ENCODE results near the gene TIMM8A. TPM values are rescaled to one million over a fixed set of nuclear protein-coding genes. Genes with fewer than 3 reads are reported as not detected.
A peak's percentile ranks its signal among the peaks of the same experiment; 100 is the strongest.

The TIMM8A gene
- polyA plus RNA-seq, 1 experiment, result 8.1 TPM

GRCh38 chrX:101393530-101394305 lies 45.2 kb upstream of the TIMM8A start:
- no peak overlapping the region for H3K4me3 ChIP-seq (ENCODE audit: low read depth, low read length)
- H3K27me3 ChIP-seq (ENCODE audit: control insufficient read depth, insufficient read depth, low read length), result no peaks in the 10 kb centered on the region
- CTCF ChIA-PET, result no interaction called here
- DNase-seq (ENCODE audit: low read depth, low spot score), result no peak
- POLR2A ChIA-PET, result interaction anchor here (0.7 kb wide), 1 partner anchor 13 kb away, joined by 3 read pairs; no protein-coding TSS in a partner anchor
- no peaks in the 10 kb centered on the region for H3K9me3 ChIP-seq (ENCODE audit: control insufficient read depth, insufficient read depth, low read length)
- H3K27ac ChIP-seq (ENCODE audit: low read depth, low read length), result no peak overlapping the region
- TF ChIP-seq, protein P1, sequence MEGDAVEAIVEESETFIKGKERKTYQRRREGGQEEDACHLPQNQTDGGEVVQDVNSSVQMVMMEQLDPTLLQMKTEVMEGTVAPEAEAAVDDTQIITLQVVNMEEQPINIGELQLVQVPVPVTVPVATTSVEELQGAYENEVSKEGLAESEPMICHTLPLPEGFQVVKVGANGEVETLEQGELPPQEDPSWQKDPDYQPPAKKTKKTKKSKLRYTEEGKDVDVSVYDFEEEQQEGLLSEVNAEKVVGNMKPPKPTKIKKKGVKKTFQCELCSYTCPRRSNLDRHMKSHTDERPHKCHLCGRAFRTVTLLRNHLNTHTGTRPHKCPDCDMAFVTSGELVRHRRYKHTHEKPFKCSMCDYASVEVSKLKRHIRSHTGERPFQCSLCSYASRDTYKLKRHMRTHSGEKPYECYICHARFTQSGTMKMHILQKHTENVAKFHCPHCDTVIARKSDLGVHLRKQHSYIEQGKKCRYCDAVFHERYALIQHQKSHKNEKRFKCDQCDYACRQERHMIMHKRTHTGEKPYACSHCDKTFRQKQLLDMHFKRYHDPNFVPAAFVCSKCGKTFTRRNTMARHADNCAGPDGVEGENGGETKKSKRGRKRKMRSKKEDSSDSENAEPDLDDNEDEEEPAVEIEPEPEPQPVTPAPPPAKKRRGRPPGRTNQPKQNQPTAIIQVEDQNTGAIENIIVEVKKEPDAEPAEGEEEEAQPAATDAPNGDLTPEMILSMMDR (IDR thresholded peaks at IDR 0.05; ENCODE audit: low read depth, low read length), result no peak

- no peaks in the 10 kb centered on the region for H3K9me3 ChIP-seq (ENCODE audit: control insufficient read depth, insufficient read depth, low read length)
- H3K27me3 ChIP-seq (ENCODE audit: control insufficient read depth, insufficient read depth, low read length), result peaks cover 2% of the 10 kb centered on the region
- TF ChIP-seq, protein P1 (IDR thresholded peaks at IDR 0.05; ENCODE audit: low read depth, low read length), result no peak
- POLR2A ChIA-PET, result interaction anchor here (1.5 to 2.1 kb wide), 2 partner anchors 10 to 16 kb away, joined by 6 to 7 read pairs; partner anchors contain the start of genes GLA and HNRNPH2
- CTCF ChIA-PET, result no interaction called here
- no peak overlapping the region for H3K27ac ChIP-seq (ENCODE audit: low read depth, low read length)
- H3K4me3 ChIP-seq (ENCODE audit: low read depth, low read length), result peak overlapping the region; percentile 75
- no peak for DNase-seq (ENCODE audit: low read depth, low spot score)
These were observed 43.3 kb upstream of the TIMM8A start for GRCh38 chrX:101391831-101392230.

DNA sequence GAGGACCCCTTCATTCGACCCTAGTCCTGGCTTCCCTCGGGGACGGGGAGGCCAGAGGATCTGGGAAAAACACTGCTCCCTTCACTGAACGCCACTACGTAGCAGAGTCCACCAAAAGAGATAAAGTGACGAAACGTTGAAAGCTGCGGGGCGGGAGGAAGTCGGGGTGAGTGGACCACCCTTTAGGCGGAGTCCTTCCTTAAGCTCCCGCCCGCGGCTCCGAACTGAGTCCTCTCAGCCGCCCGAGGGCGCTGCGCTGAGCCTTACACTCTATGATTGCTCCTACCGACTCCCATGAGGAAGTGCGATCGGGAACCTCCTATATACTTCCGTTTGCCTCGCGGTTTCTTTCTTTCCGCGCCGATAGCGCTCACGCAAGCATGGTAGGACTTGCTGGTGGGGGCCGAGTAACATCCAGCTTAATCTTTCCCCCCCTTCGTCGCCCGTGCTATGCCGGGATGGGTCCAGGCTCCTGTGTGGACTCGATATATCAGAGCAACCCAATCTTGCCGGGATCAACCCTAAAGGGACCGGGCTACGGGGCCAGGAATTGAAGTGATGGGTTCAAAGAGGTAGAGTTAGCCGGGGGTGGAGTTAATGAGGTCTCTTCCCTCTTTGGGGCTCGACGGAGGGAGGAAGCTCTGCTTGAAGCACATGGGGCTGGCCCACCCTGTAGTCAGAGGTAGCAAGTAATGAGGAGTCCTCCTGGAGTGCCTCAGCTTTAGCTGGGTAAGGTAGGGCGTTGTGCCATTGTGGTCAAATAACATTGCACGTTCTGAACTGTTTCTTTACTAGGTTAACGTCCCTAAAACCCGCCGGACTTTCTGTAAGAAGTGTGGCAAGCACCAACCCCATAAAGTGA lies 42.4 kb upstream of the TIMM8A start, which contains the start of gene RPL36A:
RPL36A (plus strand) TSS at position 348 of the 862 bp plus-strand sequence; CDS start at position 381, 33 bp downstream.
- peak; percentile 72 for DNase-seq (ENCODE audit: low read depth, low spot score)
- Histone ChIP-seq H3K27me3 (ENCODE audit: control insufficient read depth, insufficient read depth, low read length) (peaks cover 5% of the 10 kb centered on the region), H3K4me3 (ENCODE audit: low read depth, low read length) (peak within 1 kb of the TSS; percentile 75), H3K27ac (ENCODE audit: low read depth, low read length) (peak within 1 kb of the TSS; percentile 68), H3K9me3 (ENCODE audit: control insufficient read depth, insufficient read depth, low read length) (no peaks in the 10 kb centered on the region)
- POLR2A ChIA-PET, result interaction anchor here (0.6 to 2.1 kb wide), 11 partner anchors 10 to 161 kb away, joined by 3 to 9 read pairs (median 6); partner anchors contain the start of genes ARMCX1, GLA, HNRNPH2 and TIMM8A
- CTCF ChIA-PET, result interaction anchor here (0.6 to 1.7 kb wide), 22 partner anchors 9 to 573 kb away, joined by 3 to 13 read pairs (median 4); partner anchors contain the start of gene TIMM8A
- TF ChIP-seq, protein P1 (IDR thresholded peaks at IDR 0.05; ENCODE audit: low read depth, low read length), result peak; percentile 77

GRCh38 chrX:101388604-101389003 lies 40.1 kb upstream of the TIMM8A start:
- H3K27ac ChIP-seq (ENCODE audit: low read depth, low read length), result no peak overlapping the region
- TF ChIP-seq, protein P1 (IDR thresholded peaks at IDR 0.05; ENCODE audit: low read depth, low read length), result no peak
- ChIA-PET CTCF (interaction anchor here (1.1 kb wide), 1 partner anchor 8 kb away, joined by 3 read pairs; no protein-coding TSS in a partner anchor), POLR2A (no interaction called here)
- H3K9me3 ChIP-seq (ENCODE audit: control insufficient read depth, insufficient read depth, low read length), result no peaks in the 10 kb centered on the region
- H3K4me3 ChIP-seq (ENCODE audit: low read depth, low read length), result no peak overlapping the region
- H3K27me3 ChIP-seq (ENCODE audit: control insufficient read depth, insufficient read depth, low read length), result peaks cover 5% of the 10 kb centered on the region
- DNase-seq (ENCODE audit: low read depth, low spot score), result no peak

All from AG04450 (cell line).